Measurements from ENCODE around the gene OPHN1.

Gene OPHN1

GRCh38 chrX:68417651-68418050 lies 15.6 kb downstream of the OPHN1 start:
- DNase-seq (ENCODE audit: low read depth), result no peak
- no peak for TF ChIP-seq CTCF (IDR thresholded peaks at IDR 0.05; ENCODE audit: control insufficient read depth, extremely low read depth, insufficient read depth)

GRCh38 chrX:68416592-68416991 lies 16.7 kb downstream of the OPHN1 start:
- no peak for DNase-seq (ENCODE audit: low read depth)
- no peak overlapping the region for H3K4me3 ChIP-seq (ENCODE audit: low read depth, low read length)
- no peak for TF ChIP-seq CTCF (IDR thresholded peaks at IDR 0.05; ENCODE audit: control insufficient read depth, extremely low read depth, insufficient read depth)

More at GRCh38 chrX:68417651-68418050, 15.6 kb downstream of the OPHN1 start:
- H3K4me3 ChIP-seq (ENCODE audit: low read depth, low read length), result no peak overlapping the region

- no peak overlapping the region for H3K4me3 ChIP-seq (ENCODE audit: low read depth, low read length)
- DNase-seq (ENCODE audit: low read depth), result no peak
- no peak for TF ChIP-seq CTCF (IDR thresholded peaks at IDR 0.05; ENCODE audit: control insufficient read depth, extremely low read depth, insufficient read depth)
Observed at GRCh38 chrX:68415316-68415715, 18.0 kb downstream of the OPHN1 start.

GRCh38 chrX:68413254-68413653 lies 20.0 kb downstream of the OPHN1 start:
- no peak overlapping the region for H3K4me3 ChIP-seq (ENCODE audit: low read depth, low read length)
- no peak for DNase-seq (ENCODE audit: low read depth)
- no peak for TF ChIP-seq CTCF (IDR thresholded peaks at IDR 0.05; ENCODE audit: control insufficient read depth, extremely low read depth, insufficient read depth)

- H3K4me3 ChIP-seq (ENCODE audit: low read depth, low read length), result no peak overlapping the region
- no peak for DNase-seq (ENCODE audit: low read depth)
- TF ChIP-seq CTCF (IDR thresholded peaks at IDR 0.05; ENCODE audit: control insufficient read depth, extremely low read depth, insufficient read depth), result no peak
Observed at GRCh38 chrX:68411729-68412128, 21.6 kb downstream of the OPHN1 start.

GRCh38 chrX:68409194-68409593 lies 24.1 kb downstream of the OPHN1 start:
- TF ChIP-seq CTCF (IDR thresholded peaks at IDR 0.05; ENCODE audit: control insufficient read depth, extremely low read depth, insufficient read depth), result no peak
- no peak for DNase-seq (ENCODE audit: low read depth)
- H3K4me3 ChIP-seq (ENCODE audit: low read depth, low read length), result no peak overlapping the region

- H3K4me3 ChIP-seq (ENCODE audit: low read depth, low read length), result no peak overlapping the region
- DNase-seq (ENCODE audit: low read depth), result no peak
- no peak for TF ChIP-seq CTCF (IDR thresholded peaks at IDR 0.05; ENCODE audit: control insufficient read depth, extremely low read depth, insufficient read depth)
Observed at GRCh38 chrX:68403522-68403921, 29.8 kb downstream of the OPHN1 start.
